Natural killer cell (primary cell): ENCODE measurements around the gene EEPD1. TPM values are rescaled to one million over a fixed set of nuclear protein-coding genes. Genes with fewer than 3 reads are reported as not detected.

ENCODE experiments used
- ATAC-seq, 3 donors: fragments of 150-1000 bp in 2 of 3; fragments of 200-7000 bp in 1 of 3; cut with Tn5 transposase; 1 replicate in 1 of 3; 2 replicates in 2 of 3; pipeline ENCODE4 v1.10.0; 2021; ENCODE audit warnings: mild to moderate bottlenecking in 2 of 3, moderate library complexity in 2 of 3
- DNase-seq, 2 donors: peaks; one replicate each; pipeline versions ENCODE4 v3.0.0 to v3.0.0-alpha.2; 2013 to 2021; ENCODE audit warnings: mixed read lengths in 1 of 2
- H3K27ac ChIP-seq: one replicate; pipeline ENCODE4 v1.5.1; 2013; ENCODE audit warnings: mild to moderate bottlenecking, low read length
- H3K27me3 ChIP-seq: one replicate; pipeline ENCODE4 v1.6.1; 2013; ENCODE audit warnings: low read length; ENCODE audit not compliant: control insufficient read depth, insufficient read depth
- H3K36me3 ChIP-seq: one replicate; pipeline ENCODE4 v1.6.1; 2013; ENCODE audit warnings: low read length; ENCODE audit not compliant: control insufficient read depth, insufficient read depth
- H3K4me1 ChIP-seq: one replicate; pipeline ENCODE4 v1.6.1; 2013; ENCODE audit warnings: low read length; ENCODE audit not compliant: control insufficient read depth, insufficient read depth
- H3K4me3 ChIP-seq: one replicate; pipeline ENCODE4 v1.5.1; 2013; ENCODE audit warnings: low read length
- H3K9me3 ChIP-seq: one replicate; pipeline ENCODE4 v1.6.1; 2013; ENCODE audit warnings: low read length; ENCODE audit not compliant: control insufficient read depth, insufficient read depth
- H3K27ac Mint-ChIP-seq, 2 donors: one replicate each; pipeline ENCODE4 v1.8.0; 2022; ENCODE audit warnings: mild to moderate bottlenecking in 2 of 2, mixed read lengths in 2 of 2, moderate library complexity in 1 of 2
- H3K27me3 Mint-ChIP-seq, 2 donors: one replicate each; pipeline ENCODE4 v1.8.0; 2022; ENCODE audit warnings: low read depth in 2 of 2, mixed read lengths in 2 of 2
- H3K36me3 Mint-ChIP-seq: one replicate; pipeline ENCODE4 v1.8.0; 2022; ENCODE audit warnings: mixed read lengths
- H3K4me1 Mint-ChIP-seq, 2 donors: one replicate each; pipeline ENCODE4 v1.8.0; 2022; ENCODE audit warnings: mixed read lengths in 2 of 2
- H3K4me3 Mint-ChIP-seq: one replicate; pipeline ENCODE4 v1.8.0; 2022; ENCODE audit warnings: mild to moderate bottlenecking, moderate library complexity, mixed read lengths
- H3K9me3 Mint-ChIP-seq, 2 donors: one replicate each; pipeline ENCODE4 v1.8.0; 2022; ENCODE audit warnings: mixed read lengths in 2 of 2
- CTCF ChIP-seq: fragments of 200-600 bp; IDR thresholded peaks from one replicate; pipeline ENCODE4 v1.8.0; 2022; ENCODE audit warnings: antibody characterized with exemption
- WGBS: methylation state at CpG from one replicate; pipeline ENCODE4 v1.1.7; 2013; ENCODE audit warnings: missing lambda C conversion rate; ENCODE audit not compliant: insufficient coverage; 5-methylcytosine and 5-hydroxymethylcytosine counted together
- intact Hi-C: fragments of 100-400 bp; cut with micrococcal nuclease; formaldehyde crosslinking; loops from one replicate; pipeline ENCODE4 v1.14.2; 2022
- total RNA-seq, 4 donors: library from RNA; stranded (reverse); fragments of 120-200 nt in 1 of 4; gene quantifications; one replicate each; pipeline versions ENCODE4 v1.2.3 to v1.2.4, GENCODE V29; 2013 to 2022

EEPD1 gene
- total RNA-seq, 3 donors from 2014 or later (not counting 1 experiment from before 2014, with no cell fraction given): 0.45 to 4.9 (median 1.4) TPM

GRCh38 chr7:36215457-36215765, 62.4 kb downstream of the EEPD1 start:
- Mint-ChIP-seq H3K36me3 (no peaks in the 10 kb centered on the region), H3K4me3 (no peak overlapping the region), H3K9me3 (no peaks in the 10 kb centered on the region), H3K4me1 (no peaks in the 10 kb centered on the region), H3K27me3 (peaks cover 0 to 17% of the 10 kb centered on the region in 2 donors), H3K27ac (no peak overlapping the region)
- Histone ChIP-seq H3K27ac (no peak overlapping the region), H3K4me1 (no peaks in the 10 kb centered on the region), H3K4me3 (no peak overlapping the region), H3K36me3 (no peaks in the 10 kb centered on the region), H3K9me3 (no peaks in the 10 kb centered on the region), H3K27me3 (no peaks in the 10 kb centered on the region)
- no peak for ATAC-seq
- no peak for TF ChIP-seq CTCF
- 85% methylated on average over 2 of the region's 2 CpGs for WGBS
- intact Hi-C loops: no loop called here
- DNase-seq: no peak

- H3K36me3 ChIP-seq: no peaks in the 10 kb centered on the region
- no peak for TF ChIP-seq CTCF
- Mint-ChIP-seq H3K4me3 (no peak overlapping the region), H3K27me3 (peaks cover 0 to 12% of the 10 kb centered on the region in 2 donors), H3K9me3 (no peaks in the 10 kb centered on the region), H3K4me1 (no peaks in the 10 kb centered on the region), H3K27ac (no peak overlapping the region), H3K36me3 (no peaks in the 10 kb centered on the region)
- no peaks in the 10 kb centered on the region for H3K9me3 ChIP-seq
- WGBS: 93% methylated on average over 2 of the region's 4 CpGs
- no peaks in the 10 kb centered on the region for H3K27me3 ChIP-seq
- H3K4me3 ChIP-seq: no peak overlapping the region
- no peaks in the 10 kb centered on the region for H3K4me1 ChIP-seq
- no peak overlapping the region for H3K27ac ChIP-seq
- intact Hi-C loops: no loop called here
- no peak for DNase-seq
- ATAC-seq: no peak
These were observed 63.1 kb downstream of the EEPD1 start for GRCh38 chr7:36216063-36216684.

- WGBS: 96% methylated on average over 4 of the region's 4 CpGs
- Histone ChIP-seq H3K4me1 (no peaks in the 10 kb centered on the region), H3K36me3 (no peaks in the 10 kb centered on the region), H3K27me3 (no peaks in the 10 kb centered on the region), H3K4me3 (no peak overlapping the region), H3K9me3 (no peaks in the 10 kb centered on the region), H3K27ac (no peak overlapping the region)
- peaks cover 0 to 15% of the 10 kb centered on the region in 2 donors for H3K27me3 Mint-ChIP-seq
- ATAC-seq: no peak
- no peak overlapping the region for H3K27ac Mint-ChIP-seq
- intact Hi-C loops: no loop called here
- no peaks in the 10 kb centered on the region for H3K9me3 Mint-ChIP-seq
- DNase-seq: no peak
- H3K4me3 Mint-ChIP-seq: no peak overlapping the region
- no peak for TF ChIP-seq CTCF
- H3K4me1 Mint-ChIP-seq: no peaks in the 10 kb centered on the region
- no peaks in the 10 kb centered on the region for H3K36me3 Mint-ChIP-seq
These were observed 64.3 kb downstream of the EEPD1 start for GRCh38 chr7:36217211-36217960.

- no peak overlapping the region for H3K4me3 ChIP-seq
- H3K4me1 ChIP-seq: no peaks in the 10 kb centered on the region
- 90% methylated on average over 5 of the region's 5 CpGs for WGBS
- ATAC-seq: no peak
- no peaks in the 10 kb centered on the region for H3K36me3 Mint-ChIP-seq
- peaks cover 0 to 15% of the 10 kb centered on the region in 2 donors for H3K27me3 Mint-ChIP-seq
- H3K27me3 ChIP-seq: no peaks in the 10 kb centered on the region
- H3K9me3 Mint-ChIP-seq: no peaks in the 10 kb centered on the region
- DNase-seq: no peak
- no peaks in the 10 kb centered on the region for H3K36me3 ChIP-seq
- H3K27ac ChIP-seq: no peak overlapping the region
- H3K27ac Mint-ChIP-seq: no peak overlapping the region
- no peak for TF ChIP-seq CTCF
- H3K4me1 Mint-ChIP-seq: no peaks in the 10 kb centered on the region
- no peak overlapping the region for H3K4me3 Mint-ChIP-seq
- H3K9me3 ChIP-seq: no peaks in the 10 kb centered on the region
- intact Hi-C loops: no loop called here
These were observed 64.9 kb downstream of the EEPD1 start for GRCh38 chr7:36217961-36218284.
